ENCODE results near the gene DEPP1. TPM values are rescaled to one million over a fixed set of nuclear protein-coding genes. Genes with fewer than 3 reads are reported as not detected.

The DEPP1 gene
- total and polyA plus RNA-seq, 2 of the 13 experiments (the other 11 are each of a cell fraction or from before 2014, with no cell fraction given) = 14.8 to 270 TPM

- peak; percentile 93 for TF ChIP-seq TBX2 (CRISPR knock-in tag; IDR thresholded peaks at IDR 0.05; ENCODE audit: borderline replicate concordance)
- peak; percentile 94 for TF ChIP-seq ZNF609 (CRISPR knock-in tag; IDR thresholded peaks at IDR 0.05; ENCODE audit: borderline replicate concordance)
- TF ChIP-seq MYPOP (CRISPR knock-in tag; IDR thresholded peaks at IDR 0.05) = peak; percentile 67; the same call in 1 of the 2 replicates
- no peak for TF ChIP-seq NFYC (CRISPR knock-in tag; IDR thresholded peaks at IDR 0.05)
- no peak for TF ChIP-seq ELF4 (CRISPR knock-in tag; IDR thresholded peaks at IDR 0.05; ENCODE audit: borderline replicate concordance)
- no peak for TF ChIP-seq ZBTB39 (CRISPR knock-in tag; IDR thresholded peaks at IDR 0.05)
- TF ChIP-seq ZNF552 (CRISPR knock-in tag; IDR thresholded peaks at IDR 0.05; ENCODE audit: borderline replicate concordance) = peak; percentile 81; the same call in 1 of the 2 replicates
- peak; percentile 86; the same call in 1 of the 2 replicates for TF ChIP-seq AHDC1 (CRISPR knock-in tag; IDR thresholded peaks at IDR 0.05; ENCODE audit: borderline replicate concordance)
- peak; percentile 86 for TF ChIP-seq HDAC2 (CRISPR knock-in tag; IDR thresholded peaks at IDR 0.05)
- TF ChIP-seq ATF1 (CRISPR knock-in tag; IDR thresholded peaks at IDR 0.05) = no peak
- TF ChIP-seq ZNF639 (CRISPR knock-in tag; conservative IDR thresholded peaks at IDR 0.05) = no peak
- peak; percentile 72 for TF ChIP-seq KAT8 (CRISPR knock-in tag; IDR thresholded peaks at IDR 0.05)
Observed at GRCh38 chr10:44980309-44981171, 1.9 kb upstream of the DEPP1 start (continued).
